Measurements from ENCODE around the gene RRM2. TPM values are rescaled to one million over a fixed set of nuclear protein-coding genes. Genes with fewer than 3 reads are reported as not detected.
"Not testable (repeated sequence)": the region's sequence is repeated elsewhere in the genome, so short reads cannot be mapped to it uniquely, and the experiment has no call there.

RRM2 gene
- total RNA-seq, 1 experiment from 2014 or later, result 129 TPM

GRCh38 chr2:10145519-10146357, 23.2 kb downstream of the RRM2 start (continued):
- TF ChIP-seq ZNF532 (CRISPR knock-in tag; IDR thresholded peaks at IDR 0.05; ENCODE audit: borderline replicate concordance), result no peak

GRCh38 chr2:10146366-10147005, 23.9 kb downstream of the RRM2 start:
- ChIA-PET POLR2A (no interaction called here), CTCF (interaction anchor here (1.7 kb wide), 1 partner anchor 74 kb away, joined by 4 read pairs; no protein-coding TSS in a partner anchor)
- DNase-seq (ENCODE audit: low spot score), result no peak
- TF ChIP-seq SOX15 (CRISPR knock-in tag; IDR thresholded peaks at IDR 0.05) (no peak), FOXP1 (CRISPR knock-in tag; IDR thresholded peaks at IDR 0.05; ENCODE audit: borderline replicate concordance) (no peak), MAX (CRISPR knock-in tag; IDR thresholded peaks at IDR 0.05) (no peak), AFF4 (CRISPR knock-in tag; IDR thresholded peaks at IDR 0.05; ENCODE audit: borderline replicate concordance) (no peak), E2F1 (CRISPR knock-in tag; IDR thresholded peaks at IDR 0.05) (no peak), ZNF317 (CRISPR knock-in tag; IDR thresholded peaks at IDR 0.05; ENCODE audit: borderline replicate concordance, low read depth) (no peak), ELF4 (CRISPR knock-in tag; IDR thresholded peaks at IDR 0.05; ENCODE audit: low read depth) (no peak), SP1 (CRISPR knock-in tag; conservative IDR thresholded peaks at IDR 0.05) (no peak), GTF2I (CRISPR knock-in tag; conservative IDR thresholded peaks at IDR 0.05) (no peak), ARID4B (CRISPR knock-in tag; IDR thresholded peaks at IDR 0.05; ENCODE audit: borderline replicate concordance) (no peak), ZNF263 (CRISPR knock-in tag; IDR thresholded peaks at IDR 0.05; ENCODE audit: low read depth) (no peak), CREB1 (CRISPR knock-in tag; IDR thresholded peaks at IDR 0.05) (no peak)
- H3K9me3 Mint-ChIP-seq, result no peaks in the 10 kb centered on the region
- H3K36me3 Mint-ChIP-seq, result peaks cover 13% of the 10 kb centered on the region
- H3K27me3 Mint-ChIP-seq (ENCODE audit: low read depth), result no peaks in the 10 kb centered on the region
- ATAC-seq, result no peak
- H3K4me1 Mint-ChIP-seq, result no peaks in the 10 kb centered on the region
- no peak overlapping the region for H3K27ac Mint-ChIP-seq
- no peak overlapping the region for H3K4me3 Mint-ChIP-seq

- POLR2A ChIA-PET; H3K27me3 Mint-ChIP-seq (ENCODE audit: low read depth); ATAC-seq; H3K27ac Mint-ChIP-seq; H3K4me3 Mint-ChIP-seq; H3K9me3 Mint-ChIP-seq; DNase-seq (ENCODE audit: low spot score); H3K4me1 Mint-ChIP-seq: not testable (repeated sequence)
- CTCF ChIA-PET, result interaction anchor here (1.7 kb wide), 1 partner anchor 75 kb away, joined by 4 read pairs; no protein-coding TSS in a partner anchor
- H3K36me3 Mint-ChIP-seq, result peaks cover 13% of the 10 kb centered on the region
These were observed 24.6 kb downstream of the RRM2 start for GRCh38 chr2:10147050-10147660.

Measured in WTC11 (cell line).